HL-60/S4 treated with phorbol 12-myristate 13-acetate at 8.2 ng/mL for 4 days and 3 days (cell line): ENCODE data around the gene ACVR1B.

Experiments
- in situ Hi-C: fragments of 300-500 bp; cut with MboI; formaldehyde crosslinking; loops from 2 replicates; pipeline ENCODE4 v1.15.0; 2022; ENCODE audit warnings: low sequenced_read_pairs

Gene ACVR1B

DNA sequence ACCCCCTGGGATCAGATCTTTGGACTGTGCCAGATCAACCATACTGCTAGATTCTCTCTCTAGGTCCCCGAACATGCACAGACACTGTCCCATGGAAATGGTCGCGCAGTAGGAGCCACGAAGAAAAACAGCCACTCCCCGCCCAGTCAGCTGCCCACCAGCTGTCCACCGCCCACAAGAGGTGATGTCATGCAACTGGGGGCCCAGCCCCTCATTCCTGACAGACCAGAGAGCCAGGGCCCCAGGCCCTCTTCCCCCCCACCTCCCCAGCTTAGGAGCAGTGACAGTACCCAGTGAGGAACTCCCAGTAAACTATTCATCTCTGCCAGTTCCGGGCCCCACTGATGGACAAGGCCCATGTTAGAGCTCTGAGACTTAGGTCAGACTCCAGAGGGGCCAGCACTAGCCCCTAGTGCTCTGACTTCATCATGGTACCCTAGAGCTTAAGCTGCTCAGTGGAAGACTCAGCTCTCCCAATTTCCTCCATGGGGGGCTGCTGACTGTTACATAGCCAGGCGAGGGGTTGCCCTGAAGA is 51.6 kb downstream of the ACVR1B start:
- in situ Hi-C loops = no loop called here

DNA sequence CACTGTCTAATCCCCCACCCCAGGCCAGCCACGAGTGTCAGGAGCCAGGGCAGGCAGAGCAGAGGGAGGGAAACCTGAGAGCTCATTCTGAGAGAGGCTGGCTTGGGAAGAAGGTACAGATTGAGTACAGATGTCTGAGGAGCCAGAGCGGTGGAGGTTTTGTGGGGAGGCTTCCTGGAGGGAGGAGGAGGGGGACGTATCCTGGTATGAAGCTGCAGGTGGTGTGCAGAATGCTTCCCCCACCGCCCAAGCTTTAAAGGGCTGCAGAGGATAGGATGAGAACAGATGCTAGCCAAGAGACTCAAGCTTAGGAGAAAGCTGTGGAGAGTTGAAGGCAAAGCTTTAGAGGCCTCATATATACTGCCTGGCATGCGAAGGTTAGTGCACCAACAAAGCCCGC is 52.1 kb downstream of the ACVR1B start:
- in situ Hi-C loops = no loop called here

DNA sequence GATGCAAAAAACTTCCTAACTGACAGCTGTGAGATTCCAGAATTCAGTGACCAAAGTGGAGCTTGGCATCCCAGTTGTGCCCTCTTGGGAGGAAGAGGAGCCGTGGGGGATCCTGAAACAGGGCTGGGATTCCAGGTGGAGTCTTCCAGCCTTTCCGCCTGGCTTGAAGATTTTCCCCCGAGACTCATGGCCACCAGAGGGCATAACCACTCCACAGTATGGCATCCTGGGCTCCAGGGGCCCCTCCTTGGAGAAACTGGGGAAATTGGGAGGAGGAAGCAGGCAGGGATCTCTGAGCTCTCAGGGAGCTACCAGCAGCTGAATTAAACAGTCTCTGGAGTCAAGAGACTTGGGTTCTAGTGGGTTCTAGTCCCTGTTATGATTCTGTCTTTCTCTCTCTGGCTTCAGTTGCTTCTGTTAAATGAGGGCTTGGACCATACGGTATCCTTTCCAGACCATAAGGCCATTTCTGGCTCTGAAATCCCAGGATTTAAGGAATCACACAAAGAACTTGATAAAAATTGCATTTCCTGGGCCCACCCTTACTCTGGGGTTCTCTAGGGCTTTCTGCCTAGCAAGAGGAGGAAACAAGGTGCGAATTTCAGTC is 52.6 kb downstream of the ACVR1B start:
- in situ Hi-C loops = no loop called here

DNA sequence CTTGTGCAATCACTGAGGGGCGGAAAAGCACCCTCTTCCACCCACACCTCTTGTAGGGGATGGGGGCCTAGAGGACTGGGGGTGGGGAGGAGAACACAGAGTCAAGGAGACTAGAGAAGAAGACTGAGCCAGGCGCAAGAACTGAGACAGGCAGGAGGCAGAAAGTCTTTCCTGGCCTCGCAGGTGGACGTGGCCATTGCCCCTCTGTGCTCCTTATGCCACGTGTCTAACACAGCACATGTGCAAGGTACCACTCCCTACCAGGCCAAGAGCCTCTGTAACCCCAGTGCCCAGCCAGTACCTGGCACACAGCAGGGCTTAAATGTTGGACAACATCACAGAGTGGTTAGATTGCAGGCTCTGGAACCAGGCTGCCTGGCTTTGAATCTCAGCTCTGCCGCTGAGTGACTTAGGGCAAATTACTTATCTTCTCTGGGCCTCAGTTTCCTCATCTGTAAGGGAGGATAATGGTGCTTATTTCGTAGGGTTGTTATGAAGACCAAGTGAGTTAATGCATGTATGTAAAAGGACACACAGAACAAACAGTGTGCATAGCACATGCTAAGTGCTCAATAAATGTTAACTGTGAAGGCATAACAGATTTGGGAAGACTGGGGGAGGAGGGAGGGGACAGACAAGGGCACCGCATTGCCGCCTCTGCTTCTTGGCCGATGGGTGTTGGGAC is 53.9 kb downstream of the ACVR1B start:
- in situ Hi-C loops = no loop called here

DNA sequence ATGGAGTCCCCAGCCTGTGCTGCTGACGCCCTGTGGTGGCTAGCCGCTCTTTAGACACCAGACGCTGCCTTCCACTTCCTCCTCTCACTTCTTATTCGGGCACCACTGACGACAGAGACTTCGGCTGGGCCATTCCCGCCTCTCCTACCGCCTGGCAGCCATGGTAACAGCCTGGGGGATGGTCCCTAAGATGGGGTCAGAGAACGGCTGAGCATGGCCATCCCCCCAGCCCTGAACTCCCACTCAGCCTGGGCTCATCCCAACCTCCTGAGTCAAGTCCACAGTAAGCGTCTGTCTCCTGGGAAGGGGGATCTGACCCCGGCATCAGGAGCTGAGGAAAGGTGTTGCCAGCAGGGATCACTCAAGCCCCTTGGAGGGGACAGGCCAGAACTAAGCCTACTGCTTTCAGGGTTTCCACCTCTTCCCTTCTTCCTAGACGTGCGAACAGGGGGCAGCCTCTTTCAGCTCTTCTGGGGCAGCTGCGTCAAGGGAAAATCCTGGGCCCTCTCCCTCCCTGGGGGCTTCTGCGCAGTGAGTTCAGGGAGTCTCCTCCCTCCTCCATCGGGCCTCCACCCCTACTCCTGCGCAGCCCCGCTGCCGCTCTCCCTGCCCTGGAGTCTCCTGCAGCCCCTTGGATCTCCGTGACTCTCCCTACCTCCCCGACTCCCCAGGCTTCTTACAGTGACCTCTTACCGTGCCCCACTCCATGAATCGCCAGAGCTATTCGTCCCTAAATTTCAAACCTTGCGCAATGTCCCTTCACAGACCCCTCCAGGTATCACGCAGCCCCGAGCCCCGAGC is 54.6 kb downstream of the ACVR1B start:
- in situ Hi-C loops = no loop called here

DNA sequence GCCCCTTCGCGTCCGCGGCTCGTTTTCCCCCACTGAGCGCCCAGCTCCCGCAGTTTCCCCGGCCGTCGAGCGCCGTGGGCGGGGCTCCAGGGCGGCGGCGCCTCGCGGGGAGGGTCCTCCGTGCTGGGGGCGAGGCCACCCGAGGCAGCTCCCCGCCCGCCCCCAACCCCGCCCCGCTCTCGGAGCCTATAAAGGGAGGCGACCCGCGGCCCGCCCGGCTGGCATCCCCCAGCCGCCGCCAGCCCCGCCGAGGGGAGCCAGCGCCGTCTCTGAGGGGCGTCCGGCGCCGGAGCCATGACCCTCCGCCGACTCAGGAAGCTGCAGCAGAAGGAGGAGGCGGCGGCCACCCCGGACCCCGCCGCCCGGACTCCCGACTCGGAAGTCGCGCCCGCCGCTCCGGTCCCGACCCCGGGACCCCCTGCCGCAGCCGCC is 55.2 kb downstream of the ACVR1B start, which contains the start of gene TAMALIN:
Gene TAMALIN (plus strand): TSS at position 221 of the 432 bp plus-strand sequence. CDS start 74 bp downstream, at position 295.
- in situ Hi-C loops = no loop called here

DNA sequence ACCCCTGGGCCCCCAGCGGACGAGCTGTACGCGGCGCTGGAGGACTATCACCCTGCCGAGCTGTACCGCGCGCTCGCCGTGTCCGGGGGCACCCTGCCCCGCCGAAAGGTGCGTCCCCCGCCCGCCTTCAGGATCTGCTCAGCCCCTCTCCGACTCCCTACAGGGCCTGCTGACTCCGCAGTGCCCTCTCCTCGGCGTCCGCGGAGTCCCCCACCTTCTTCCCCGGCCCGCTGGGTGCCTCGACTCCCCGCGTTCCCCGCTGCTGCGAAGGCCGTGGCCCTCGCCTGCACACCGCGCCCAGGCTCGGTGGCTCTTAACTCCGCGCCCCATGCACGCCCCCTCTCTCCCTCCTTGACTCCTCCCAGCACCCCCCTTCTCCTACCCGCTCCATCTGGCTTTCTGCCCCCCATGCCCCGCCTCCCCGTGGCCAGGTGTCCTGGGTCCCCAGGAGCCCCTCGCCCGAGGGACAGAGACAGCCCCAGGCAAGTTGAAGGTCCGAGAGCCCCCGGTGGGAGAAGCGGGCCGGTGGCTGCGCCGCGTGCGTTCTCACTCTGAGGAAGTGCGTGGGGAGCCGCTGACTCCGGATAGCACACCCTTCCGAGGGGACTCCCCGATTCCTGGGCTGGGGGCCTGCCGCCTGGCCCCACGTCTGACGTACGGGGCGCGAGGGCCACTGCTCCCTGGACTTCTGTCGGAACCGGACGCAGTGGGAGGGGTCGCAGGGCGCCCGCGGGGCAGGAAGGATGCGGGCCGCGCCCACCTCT is 55.8 kb downstream of the ACVR1B start:
- in situ Hi-C loops = no loop called here

DNA sequence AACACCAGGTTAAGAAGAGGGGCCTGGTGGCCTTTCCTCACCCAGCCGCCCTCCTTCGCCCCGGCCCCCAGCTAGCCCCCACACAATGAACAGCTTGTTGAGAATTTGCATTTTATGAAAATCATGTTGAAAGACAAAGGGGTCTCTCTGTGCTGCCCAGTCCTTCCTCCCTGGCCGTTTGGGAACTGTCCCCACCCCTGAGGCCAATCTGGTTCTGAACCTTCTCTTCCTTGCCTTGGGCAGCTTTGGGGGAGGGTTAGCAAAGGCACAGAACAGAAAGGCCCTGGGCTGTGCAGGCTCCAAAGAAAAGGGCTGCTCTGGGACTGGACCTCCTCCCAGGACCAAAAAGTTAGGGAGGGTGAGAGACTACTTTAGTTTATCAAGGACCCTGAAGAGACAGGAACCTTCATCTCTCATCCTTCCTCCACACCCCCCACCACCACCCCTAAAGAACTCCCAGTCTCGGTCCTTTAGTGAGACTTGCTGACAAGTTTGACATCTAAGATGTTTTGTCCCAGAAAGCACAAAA is 56.5 kb downstream of the ACVR1B start:
- in situ Hi-C loops = no loop called here

DNA sequence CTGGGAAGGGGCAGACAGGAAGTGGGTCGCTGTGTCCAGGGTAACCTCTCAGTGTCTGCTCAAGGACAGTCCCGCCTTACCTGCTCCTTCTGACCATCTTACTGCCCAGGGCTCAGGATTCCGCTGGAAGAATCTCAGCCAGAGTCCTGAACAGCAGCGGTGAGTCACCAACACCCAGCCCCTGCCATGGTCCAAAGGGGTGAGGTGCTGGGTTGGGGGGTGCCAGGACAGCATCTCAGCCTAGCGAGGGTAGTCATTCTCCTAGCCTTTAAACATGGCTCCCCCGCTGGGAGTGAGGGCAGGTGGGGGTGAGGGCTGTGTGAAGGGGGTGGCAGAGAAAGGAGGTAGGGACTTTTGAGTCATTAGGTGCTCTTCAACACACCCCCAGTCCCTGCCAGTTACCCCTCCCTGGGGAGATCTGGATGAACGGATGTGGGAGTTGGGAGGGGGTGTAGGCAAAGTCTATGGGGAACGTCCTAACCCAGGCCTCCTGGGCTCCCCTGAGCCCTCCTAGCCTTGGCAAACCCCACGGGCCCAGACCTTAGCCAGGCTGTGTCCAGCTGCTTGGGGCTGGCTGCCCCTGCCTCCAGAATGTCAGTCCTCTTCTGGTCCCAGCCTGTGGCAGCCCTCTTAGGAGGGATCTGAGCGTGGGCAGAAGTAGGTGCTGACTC is 57.7 kb downstream of the ACVR1B start:
- in situ Hi-C loops = no loop called here

DNA sequence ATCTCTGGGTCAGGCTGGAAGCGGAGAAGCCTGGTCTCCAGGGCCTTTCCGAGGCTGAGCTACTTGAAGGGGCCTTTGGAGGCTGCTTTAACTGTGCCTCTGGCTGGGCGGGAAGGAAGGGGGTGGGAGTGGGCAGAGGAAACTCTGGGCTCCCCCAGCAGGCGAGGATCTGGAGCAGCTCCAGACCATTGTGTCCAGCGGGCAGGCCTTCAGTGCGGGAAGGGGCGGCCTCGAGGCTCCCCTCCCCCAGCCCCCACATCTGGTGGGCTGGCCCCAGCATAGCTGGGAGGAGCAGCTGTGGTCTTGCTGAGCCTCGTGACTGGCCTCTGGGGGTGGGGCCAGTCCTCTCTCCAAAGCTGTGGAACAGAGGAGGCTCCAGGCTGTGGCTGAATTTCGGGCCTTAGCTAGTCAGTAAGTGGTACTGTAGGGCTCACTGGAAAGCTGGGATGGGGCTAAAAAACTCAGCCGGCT is 58.7 kb downstream of the ACVR1B start:
- in situ Hi-C loops = no loop called here

DNA sequence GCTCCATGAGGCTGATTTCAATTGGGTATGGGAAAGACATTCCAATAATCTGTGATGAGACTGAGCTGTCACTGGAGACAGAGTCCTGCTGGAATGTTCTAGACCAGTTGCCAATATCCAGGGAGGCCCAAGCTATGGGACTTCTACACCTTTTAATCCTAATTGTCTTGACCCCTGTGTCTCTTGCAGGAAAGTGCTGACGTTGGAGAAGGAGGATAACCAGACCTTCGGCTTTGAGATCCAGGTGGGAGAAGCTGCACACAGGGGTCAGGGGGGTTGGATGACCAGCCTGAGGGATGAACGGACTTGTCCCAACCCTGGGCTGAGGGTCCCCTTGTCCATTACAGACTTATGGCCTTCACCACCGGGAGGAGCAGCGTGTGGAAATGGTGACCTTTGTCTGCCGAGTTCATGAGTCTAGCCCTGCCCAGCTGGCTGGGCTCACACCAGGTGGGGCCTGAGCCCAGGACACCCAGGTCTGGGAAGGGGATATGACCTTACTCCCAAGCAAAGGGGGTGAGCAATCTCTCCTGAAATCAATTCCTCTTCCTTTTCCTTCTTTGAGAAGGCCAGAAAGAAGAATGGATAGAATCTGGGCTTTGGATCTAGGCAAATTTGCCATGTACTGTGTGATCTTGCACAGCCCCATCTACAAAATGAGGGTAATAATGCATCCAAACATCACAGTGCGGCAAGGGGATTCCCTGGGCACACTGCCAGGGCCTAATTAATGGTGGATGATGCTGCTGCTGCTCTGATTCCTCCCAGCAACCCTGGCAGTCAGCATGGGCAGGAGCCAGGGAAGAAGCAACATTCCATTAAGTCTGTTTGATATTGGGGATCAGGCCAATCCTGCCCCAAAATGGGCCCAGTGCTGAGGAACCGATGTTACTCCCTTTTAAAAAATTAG is 59.4 kb downstream of the ACVR1B start:
- in situ Hi-C loops = no loop called here

DNA sequence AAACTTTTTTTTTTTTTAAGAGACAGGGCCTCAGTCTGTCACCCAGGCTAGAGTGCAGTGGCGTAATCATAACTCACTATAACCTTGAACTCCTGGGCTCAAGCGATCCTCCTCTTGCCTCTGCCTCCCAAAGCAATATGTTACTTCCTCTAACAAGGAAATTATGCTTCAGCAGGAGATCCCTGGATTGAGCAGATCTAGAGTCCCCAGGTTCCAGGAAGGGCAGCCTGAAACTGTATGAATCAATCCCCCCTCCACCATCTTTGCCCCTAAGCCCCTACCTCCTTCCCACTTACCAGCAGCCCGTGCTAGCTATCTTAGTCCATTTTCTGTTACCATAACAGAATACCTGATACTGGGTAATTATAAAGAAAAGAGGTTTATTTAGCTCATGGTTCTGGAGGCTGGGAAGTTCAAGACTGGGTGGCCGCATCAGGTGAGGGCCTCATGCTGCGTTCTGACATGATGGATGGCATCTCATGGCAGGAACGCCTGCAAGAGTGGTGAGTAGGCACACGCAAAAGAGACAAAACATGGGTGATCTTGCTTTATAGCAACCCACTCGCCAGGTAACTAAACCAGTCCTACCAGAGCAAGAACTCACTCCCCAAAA is 60.2 kb downstream of the ACVR1B start:
- in situ Hi-C loops = no loop called here

DNA sequence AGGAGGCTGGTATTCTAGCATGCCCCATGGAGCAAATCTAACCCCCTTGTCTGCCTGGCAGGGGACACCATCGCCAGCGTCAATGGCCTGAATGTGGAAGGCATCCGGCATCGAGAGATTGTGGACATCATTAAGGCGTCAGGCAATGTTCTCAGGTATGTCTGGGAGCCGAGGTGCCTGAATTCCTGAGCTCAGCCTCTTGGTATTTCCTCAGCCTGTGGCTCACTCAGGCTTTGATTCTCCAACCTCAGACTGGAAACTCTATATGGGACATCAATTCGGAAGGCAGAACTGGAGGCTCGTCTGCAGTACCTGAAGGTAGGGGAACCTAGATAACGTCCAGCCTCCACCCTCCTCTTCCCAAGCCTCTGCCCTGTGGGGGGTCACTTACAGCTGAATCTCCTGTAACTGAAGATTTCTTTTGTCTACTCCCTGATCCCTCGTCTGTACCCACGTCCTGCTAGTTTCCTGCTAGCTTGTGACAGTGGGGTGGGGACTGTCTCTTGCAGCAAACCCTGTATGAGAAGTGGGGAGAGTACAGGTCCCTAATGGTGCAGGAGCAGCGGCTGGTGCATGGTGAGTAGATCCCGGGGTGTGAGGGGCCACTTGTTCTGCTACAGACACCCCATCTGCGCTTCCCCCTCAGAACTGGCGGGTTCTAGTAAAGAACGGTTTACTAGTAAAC is 62.3 kb downstream of the ACVR1B start:
- in situ Hi-C loops = no loop called here

DNA sequence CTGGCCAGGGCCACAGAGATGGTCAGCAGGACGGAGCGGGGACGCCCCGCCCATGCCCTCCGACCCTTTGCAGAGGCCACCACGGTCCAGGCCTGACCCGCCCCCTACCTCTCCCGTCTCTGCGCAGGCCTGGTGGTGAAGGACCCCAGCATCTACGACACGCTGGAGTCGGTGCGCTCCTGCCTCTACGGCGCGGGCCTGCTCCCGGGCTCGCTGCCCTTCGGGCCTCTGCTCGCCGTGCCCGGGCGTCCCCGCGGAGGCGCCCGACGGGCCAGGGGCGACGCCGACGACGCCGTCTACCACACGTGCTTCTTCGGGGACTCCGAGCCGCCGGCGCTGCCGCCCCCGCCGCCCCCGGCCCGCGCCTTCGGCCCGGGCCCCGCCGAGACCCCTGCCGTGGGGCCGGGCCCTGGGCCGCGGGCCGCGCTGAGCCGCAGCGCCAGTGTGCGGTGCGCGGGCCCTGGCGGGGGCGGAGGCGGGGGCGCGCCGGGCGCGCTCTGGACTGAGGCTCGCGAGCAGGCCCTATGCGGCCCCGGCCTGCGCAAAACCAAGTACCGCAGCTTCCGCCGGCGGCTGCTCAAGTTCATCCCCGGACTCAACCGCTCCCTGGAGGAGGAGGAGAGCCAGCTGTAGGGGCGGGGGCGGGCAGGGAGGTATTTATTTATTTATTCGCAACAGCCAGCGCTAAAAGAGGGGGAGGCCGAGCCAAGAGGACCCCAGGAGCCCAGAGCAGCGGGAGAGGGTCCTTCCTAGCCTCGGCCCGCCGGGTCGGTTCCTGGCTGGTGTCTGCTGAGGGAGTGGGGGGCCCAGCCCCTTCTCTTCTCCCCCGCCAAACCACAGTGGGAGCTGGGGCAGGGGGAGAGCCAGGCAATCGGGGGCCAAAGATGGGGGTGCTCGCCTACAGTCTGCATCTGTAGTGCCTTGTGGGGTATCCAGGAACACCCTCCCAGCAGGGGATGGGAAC is 63.4 kb downstream of the ACVR1B start:
- in situ Hi-C loops = no loop called here

DNA sequence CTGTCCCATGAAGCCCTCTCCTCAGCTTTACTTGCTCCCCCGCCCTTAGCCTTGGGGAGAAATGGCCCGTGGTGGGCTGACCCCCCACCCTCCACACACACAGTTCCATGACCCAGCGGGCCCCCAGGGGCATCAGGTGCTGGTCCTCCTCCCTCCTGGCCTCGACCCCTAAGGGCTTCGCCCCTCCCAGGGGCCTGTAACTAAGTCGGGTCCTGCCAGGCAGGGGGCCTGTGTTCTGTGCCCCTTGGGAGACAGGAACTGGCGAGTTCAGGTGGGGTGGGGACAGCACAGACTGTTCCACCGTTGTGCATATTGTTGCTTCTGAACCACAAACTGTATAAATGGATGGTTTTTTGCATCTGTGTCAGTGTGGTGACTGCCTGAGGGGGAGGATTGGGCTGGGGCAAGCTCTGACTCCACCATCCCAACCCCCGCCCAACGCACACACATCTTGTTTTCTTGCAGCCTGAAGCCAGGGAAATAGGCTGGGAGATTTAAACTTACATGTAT is 64.1 kb downstream of the ACVR1B start:
- in situ Hi-C loops = no loop called here

DNA sequence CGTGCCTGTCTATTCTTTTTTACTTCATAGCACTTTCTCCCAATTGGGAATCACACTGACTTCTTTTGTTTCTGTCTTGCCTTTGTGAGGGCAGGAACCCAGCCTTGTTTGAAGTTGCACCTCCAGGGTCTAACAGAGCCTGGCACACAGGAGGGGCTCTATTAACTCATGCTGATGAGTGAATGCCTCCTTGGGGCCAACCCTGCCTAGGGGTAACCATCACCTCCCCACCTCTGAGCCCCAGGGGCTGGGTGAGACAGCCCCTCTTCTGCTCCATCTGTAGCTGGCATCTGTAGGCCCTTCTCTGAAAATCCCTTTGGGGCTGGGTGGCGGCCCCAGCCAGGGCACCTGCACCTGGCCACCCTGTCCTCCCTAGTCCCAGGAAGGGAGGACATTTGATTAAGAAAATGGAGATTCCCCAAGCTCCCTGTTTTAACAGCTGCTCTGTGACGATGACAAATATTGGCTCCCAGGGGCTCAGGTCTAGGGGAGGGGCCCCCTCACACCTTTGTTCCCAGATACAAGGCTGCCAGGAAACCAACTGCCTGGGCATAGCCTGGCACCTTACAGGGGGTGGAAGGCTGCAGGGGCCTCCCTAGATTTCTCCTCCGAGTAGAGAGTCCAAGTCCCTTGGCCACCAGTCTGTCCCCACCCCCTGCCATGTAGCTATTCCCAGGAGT is 67.1 kb downstream of the ACVR1B start:
- in situ Hi-C loops = no loop called here
